HL-60 (cell line): ENCODE data around the gene PPFIA2.

Source experiments
- DNase-seq, 2 experiments: peaks; one replicate each; pipeline ENCODE4 v3.0.0-alpha.2; 2010 to 2020; ENCODE audit warnings: low read depth in 1 of 2, low spot score in 1 of 2
- H3K27ac ChIP-seq: fragments of 250-450 bp; sonication (Bioruptor Pico); replicated peaks from 2 replicates; pipeline ENCODE4 v1.5.1; 2020; ENCODE audit warnings: mild to moderate bottlenecking, moderate library complexity
- H3K27me3 ChIP-seq: fragments of 250-450 bp; sonication (Bioruptor Pico); 2 replicates; pipeline ENCODE4 v1.5.1; 2021; ENCODE audit warnings: mild to moderate bottlenecking, moderate library complexity; ENCODE audit not compliant: insufficient read depth, poor library complexity, severe bottlenecking
- H3K4me3 ChIP-seq: replicated peaks from 2 replicates; pipeline ENCODE4 v1.5.1; 2011; ENCODE audit warnings: mild to moderate bottlenecking, control low read depth, low read length; ENCODE audit not compliant: insufficient read depth
- GABPA ChIP-seq: IDR thresholded peaks from 2 replicates; pipeline ENCODE4 v1.6.1; 2012; ENCODE audit warnings: low read depth
- POLR2AphosphoS5 ChIP-seq: IDR thresholded peaks from 2 replicates; pipeline ENCODE4 v1.6.1; 2012; ENCODE audit warnings: low read depth
- SPI1 ChIP-seq: IDR thresholded peaks from 2 replicates; pipeline ENCODE4 v1.6.1; 2012; ENCODE audit warnings: low read depth, mild to moderate bottlenecking, borderline replicate concordance
- TF ChIP-seq, protein P1 (sequence below): IDR thresholded peaks from one replicate; pipeline ENCODE4 v1.5.1; 2011; ENCODE audit warnings: low read length, control low read depth, inconsistent platforms; ENCODE audit not compliant: insufficient read depth
- TF ChIP-seq, protein P2 (sequence below): IDR thresholded peaks from 2 replicates; pipeline ENCODE4 v1.6.1; 2012; ENCODE audit warnings: low read depth; ENCODE audit not compliant: insufficient replicate concordance

The PPFIA2 gene

DNA sequence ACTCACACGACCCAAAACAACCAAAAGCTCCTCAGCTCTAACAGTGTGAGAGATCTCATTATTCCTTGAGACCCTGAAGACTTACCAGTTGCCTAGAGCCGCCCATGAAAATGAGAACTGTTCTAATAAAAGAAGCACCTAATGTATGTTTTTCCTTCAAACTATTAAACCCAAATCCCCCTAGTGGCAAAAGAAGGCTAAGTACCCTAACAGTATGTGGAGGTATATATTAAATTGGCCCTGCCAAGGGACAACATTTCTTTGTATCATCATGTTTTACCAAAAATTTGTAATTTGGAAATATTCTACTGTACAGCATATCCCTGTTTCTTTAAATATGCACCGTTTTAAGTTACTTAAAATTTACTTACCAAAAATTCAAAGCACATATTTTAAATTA is 38.0 kb upstream of the PPFIA2 start:
- Histone ChIP-seq H3K27me3 (peaks cover 3% of the 10 kb centered on the region), H3K27ac (no peak overlapping the region), H3K4me3 (no peak overlapping the region)
- TF ChIP-seq, protein P1, sequence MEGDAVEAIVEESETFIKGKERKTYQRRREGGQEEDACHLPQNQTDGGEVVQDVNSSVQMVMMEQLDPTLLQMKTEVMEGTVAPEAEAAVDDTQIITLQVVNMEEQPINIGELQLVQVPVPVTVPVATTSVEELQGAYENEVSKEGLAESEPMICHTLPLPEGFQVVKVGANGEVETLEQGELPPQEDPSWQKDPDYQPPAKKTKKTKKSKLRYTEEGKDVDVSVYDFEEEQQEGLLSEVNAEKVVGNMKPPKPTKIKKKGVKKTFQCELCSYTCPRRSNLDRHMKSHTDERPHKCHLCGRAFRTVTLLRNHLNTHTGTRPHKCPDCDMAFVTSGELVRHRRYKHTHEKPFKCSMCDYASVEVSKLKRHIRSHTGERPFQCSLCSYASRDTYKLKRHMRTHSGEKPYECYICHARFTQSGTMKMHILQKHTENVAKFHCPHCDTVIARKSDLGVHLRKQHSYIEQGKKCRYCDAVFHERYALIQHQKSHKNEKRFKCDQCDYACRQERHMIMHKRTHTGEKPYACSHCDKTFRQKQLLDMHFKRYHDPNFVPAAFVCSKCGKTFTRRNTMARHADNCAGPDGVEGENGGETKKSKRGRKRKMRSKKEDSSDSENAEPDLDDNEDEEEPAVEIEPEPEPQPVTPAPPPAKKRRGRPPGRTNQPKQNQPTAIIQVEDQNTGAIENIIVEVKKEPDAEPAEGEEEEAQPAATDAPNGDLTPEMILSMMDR, result peak; percentile 50
- TF ChIP-seq, protein P2, sequence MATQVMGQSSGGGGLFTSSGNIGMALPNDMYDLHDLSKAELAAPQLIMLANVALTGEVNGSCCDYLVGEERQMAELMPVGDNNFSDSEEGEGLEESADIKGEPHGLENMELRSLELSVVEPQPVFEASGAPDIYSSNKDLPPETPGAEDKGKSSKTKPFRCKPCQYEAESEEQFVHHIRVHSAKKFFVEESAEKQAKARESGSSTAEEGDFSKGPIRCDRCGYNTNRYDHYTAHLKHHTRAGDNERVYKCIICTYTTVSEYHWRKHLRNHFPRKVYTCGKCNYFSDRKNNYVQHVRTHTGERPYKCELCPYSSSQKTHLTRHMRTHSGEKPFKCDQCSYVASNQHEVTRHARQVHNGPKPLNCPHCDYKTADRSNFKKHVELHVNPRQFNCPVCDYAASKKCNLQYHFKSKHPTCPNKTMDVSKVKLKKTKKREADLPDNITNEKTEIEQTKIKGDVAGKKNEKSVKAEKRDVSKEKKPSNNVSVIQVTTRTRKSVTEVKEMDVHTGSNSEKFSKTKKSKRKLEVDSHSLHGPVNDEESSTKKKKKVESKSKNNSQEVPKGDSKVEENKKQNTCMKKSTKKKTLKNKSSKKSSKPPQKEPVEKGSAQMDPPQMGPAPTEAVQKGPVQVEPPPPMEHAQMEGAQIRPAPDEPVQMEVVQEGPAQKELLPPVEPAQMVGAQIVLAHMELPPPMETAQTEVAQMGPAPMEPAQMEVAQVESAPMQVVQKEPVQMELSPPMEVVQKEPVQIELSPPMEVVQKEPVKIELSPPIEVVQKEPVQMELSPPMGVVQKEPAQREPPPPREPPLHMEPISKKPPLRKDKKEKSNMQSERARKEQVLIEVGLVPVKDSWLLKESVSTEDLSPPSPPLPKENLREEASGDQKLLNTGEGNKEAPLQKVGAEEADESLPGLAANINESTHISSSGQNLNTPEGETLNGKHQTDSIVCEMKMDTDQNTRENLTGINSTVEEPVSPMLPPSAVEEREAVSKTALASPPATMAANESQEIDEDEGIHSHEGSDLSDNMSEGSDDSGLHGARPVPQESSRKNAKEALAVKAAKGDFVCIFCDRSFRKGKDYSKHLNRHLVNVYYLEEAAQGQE, result no peak
- DNase-seq, result no peak

DNA sequence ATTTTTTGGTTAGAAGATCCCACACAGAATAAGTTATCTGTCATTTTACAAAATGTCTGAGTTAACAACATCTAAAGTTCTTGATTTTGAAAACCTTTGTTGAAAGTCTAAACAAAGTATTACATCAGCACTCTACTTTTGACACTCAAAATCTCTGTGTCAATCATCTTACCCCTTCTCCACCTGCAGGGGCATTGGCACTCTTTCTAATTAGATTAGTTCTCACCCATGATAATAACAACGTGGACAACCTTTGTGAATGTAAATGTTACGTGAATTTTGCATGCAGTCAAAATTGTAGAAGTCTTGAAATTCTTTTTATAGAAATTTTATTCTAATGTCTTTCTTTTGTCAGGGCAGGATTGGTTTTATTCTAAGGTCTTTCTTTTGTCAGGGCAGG is 33.5 kb upstream of the PPFIA2 start:
- H3K27me3 ChIP-seq, result peaks cover 3% of the 10 kb centered on the region
- no peak for TF ChIP-seq GABPA
- TF ChIP-seq, protein P2, result no peak
- TF ChIP-seq POLR2AphosphoS5, result no peak
- TF ChIP-seq, protein P1, result no peak
- TF ChIP-seq SPI1, result no peak
- no peak overlapping the region for H3K27ac ChIP-seq
- no peak for DNase-seq
- H3K4me3 ChIP-seq, result no peak overlapping the region

DNA sequence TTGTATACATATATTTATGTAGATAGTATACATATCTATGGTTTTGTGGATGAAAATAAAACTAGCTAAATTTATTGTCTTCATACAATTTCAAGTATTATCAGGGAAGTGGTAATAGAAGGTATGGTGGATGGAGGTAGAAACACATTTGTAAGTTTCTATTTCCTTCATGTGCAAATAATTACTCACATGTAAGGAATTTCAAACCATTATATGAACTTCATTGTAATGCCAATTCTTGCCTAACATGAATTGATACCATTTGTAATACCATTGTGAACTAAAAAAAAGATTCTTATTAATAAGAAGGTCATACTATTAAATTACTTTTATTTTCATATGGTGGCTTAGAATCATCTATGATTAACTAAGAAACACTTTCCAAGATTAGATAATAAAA is 20.1 kb upstream of the PPFIA2 start:
- Histone ChIP-seq H3K4me3 (no peak overlapping the region), H3K27ac (no peak overlapping the region), H3K27me3 (no peaks in the 10 kb centered on the region)
- no peak for DNase-seq
- TF ChIP-seq, protein P2, result no peak
- TF ChIP-seq, protein P1, result no peak
- TF ChIP-seq POLR2AphosphoS5 (no peak), GABPA (no peak), SPI1 (no peak)
